Thyroid gland (tissue), 4 donors: ENCODE data around the gene SUCLA2. TPM values are rescaled to one million over a fixed set of nuclear protein-coding genes. Genes with fewer than 3 reads are reported as not detected.

Source experiments
- DNase-seq, 2 donors: peaks; one replicate each; pipeline ENCODE4 v3.0.0-alpha.2; 2019
- H3K27ac ChIP-seq, 3 donors: fragments of 200-600 bp; sonication (generic); 1 replicate in 2 of 3; 2 replicates in 1 of 3; pipeline ENCODE4 v1.5.1; 2016 to 2019; ENCODE audit warnings: mild to moderate bottlenecking in 1 of 3, moderate library complexity in 1 of 3
- H3K27me3 ChIP-seq: fragments of 200-600 bp; sonication (generic); one replicate; pipeline ENCODE4 v1.5.1; 2019
- H3K36me3 ChIP-seq, 2 donors: fragments of 200-600 bp; sonication (generic); one replicate each; pipeline ENCODE4 v1.5.1; 2016 to 2019
- H3K4me1 ChIP-seq, 2 donors: fragments of 200-600 bp; sonication (generic); one replicate each; pipeline ENCODE4 v1.5.1; 2017 to 2019
- H3K4me3 ChIP-seq, 3 donors: fragments of 200-600 bp; sonication (generic); replicated peaks in 1 of 3; 1 replicate in 2 of 3; 2 replicates in 1 of 3; pipeline ENCODE4 v1.5.1; 2016; ENCODE audit warnings: mild to moderate bottlenecking in 1 of 3
- H3K9me3 ChIP-seq: fragments of 200-600 bp; sonication (generic); one replicate; pipeline ENCODE4 v1.5.1; 2017
- POLR2A ChIP-seq, 2 donors: fragments of 450-650 bp; IDR thresholded peaks; one replicate each; pipeline ENCODE4 v1.6.1; 2017; ENCODE audit warnings: antibody characterized with exemption in 2 of 2, mild to moderate bottlenecking in 2 of 2, moderate library complexity in 1 of 2
- WGBS, 2 donors: methylation state at CpG; one replicate each; pipeline ENCODE4 v1.1.5; 2017; 5-methylcytosine and 5-hydroxymethylcytosine counted together
- intact Hi-C: fragments of 100-400 bp; cut with DNase I; formaldehyde crosslinking; loops from one replicate; pipeline ENCODE4 v1.15.1; 2023
- total RNA-seq, 4 donors: library from RNA; depleted of rRNA; stranded (reverse); fragments of >200 nt; gene quantifications; one replicate each; pipeline ENCODE4 v1.2.3, GENCODE V29; 2016
- TF ChIP-seq, protein P1 (sequence below), 6 experiments: fragments of 200-600 bp in 3 of 6; fragments of 450-650 bp in 3 of 6; sonication (generic) in 3 of 6; IDR thresholded peaks; one replicate each; pipeline ENCODE4 v1.5.1; 2016 to 2019; ENCODE audit warnings: antibody characterized with exemption in 6 of 6, mild to moderate bottlenecking in 2 of 6, inconsistent platforms in 1 of 6, moderate library complexity in 1 of 6

SUCLA2 gene
- total RNA-seq, 4 donors from 2014 or later, result 51.7 to 81.6 (median 57.4) TPM

DNA sequence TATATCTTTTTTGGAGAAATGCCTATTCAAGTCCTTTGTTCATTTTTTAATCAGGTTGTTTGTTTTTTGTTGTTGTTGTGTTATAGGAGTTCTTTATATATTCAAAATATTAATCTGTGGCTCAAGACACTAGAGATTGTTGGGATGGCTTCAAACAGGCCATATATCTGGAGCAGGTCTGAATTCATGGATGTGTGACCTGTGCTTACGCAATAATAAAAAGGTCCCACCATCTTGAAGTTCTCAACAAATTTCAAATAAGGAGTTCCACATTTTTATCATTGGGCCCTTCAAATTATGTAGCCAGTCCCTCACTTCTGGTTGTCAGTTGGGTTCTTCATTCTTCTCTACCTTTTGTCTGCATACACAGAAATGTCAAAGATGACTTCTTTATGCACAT is 18.7 kb upstream of the SUCLA2 start:
- no peaks in the 10 kb centered on the region for H3K4me1 ChIP-seq
- H3K27ac ChIP-seq, result no peak overlapping the region
- DNase-seq, result no peak
- H3K27me3 ChIP-seq, result no peaks in the 10 kb centered on the region
- no peaks in the 10 kb centered on the region for H3K9me3 ChIP-seq
- WGBS, 2 donors, result 94 to 98% methylated on average over 1 of the region's 1 CpG
- H3K4me3 ChIP-seq, result no peak overlapping the region
- H3K36me3 ChIP-seq, result no peaks in the 10 kb centered on the region
- no peak for TF ChIP-seq POLR2A (IDR thresholded peaks at IDR 0.05)
- TF ChIP-seq, protein P1, sequence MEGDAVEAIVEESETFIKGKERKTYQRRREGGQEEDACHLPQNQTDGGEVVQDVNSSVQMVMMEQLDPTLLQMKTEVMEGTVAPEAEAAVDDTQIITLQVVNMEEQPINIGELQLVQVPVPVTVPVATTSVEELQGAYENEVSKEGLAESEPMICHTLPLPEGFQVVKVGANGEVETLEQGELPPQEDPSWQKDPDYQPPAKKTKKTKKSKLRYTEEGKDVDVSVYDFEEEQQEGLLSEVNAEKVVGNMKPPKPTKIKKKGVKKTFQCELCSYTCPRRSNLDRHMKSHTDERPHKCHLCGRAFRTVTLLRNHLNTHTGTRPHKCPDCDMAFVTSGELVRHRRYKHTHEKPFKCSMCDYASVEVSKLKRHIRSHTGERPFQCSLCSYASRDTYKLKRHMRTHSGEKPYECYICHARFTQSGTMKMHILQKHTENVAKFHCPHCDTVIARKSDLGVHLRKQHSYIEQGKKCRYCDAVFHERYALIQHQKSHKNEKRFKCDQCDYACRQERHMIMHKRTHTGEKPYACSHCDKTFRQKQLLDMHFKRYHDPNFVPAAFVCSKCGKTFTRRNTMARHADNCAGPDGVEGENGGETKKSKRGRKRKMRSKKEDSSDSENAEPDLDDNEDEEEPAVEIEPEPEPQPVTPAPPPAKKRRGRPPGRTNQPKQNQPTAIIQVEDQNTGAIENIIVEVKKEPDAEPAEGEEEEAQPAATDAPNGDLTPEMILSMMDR (IDR thresholded peaks at IDR 0.05), result no peak
- intact Hi-C loops, result no loop called here

GRCh38 chr13:48018637-48019036 is 17.6 kb upstream of the SUCLA2 start:
- no peak for DNase-seq
- Histone ChIP-seq H3K4me1 (no peaks in the 10 kb centered on the region), H3K36me3 (no peaks in the 10 kb centered on the region), H3K27ac (no peak overlapping the region), H3K27me3 (no peaks in the 10 kb centered on the region), H3K4me3 (no peak overlapping the region), H3K9me3 (no peaks in the 10 kb centered on the region)
- TF ChIP-seq, protein P1 (IDR thresholded peaks at IDR 0.05), result no peak
- no peak for TF ChIP-seq POLR2A (IDR thresholded peaks at IDR 0.05)
- intact Hi-C loops, result no loop called here
- 94% methylated on average over 2 of the region's 2 CpGs for WGBS, 2 donors

DNA sequence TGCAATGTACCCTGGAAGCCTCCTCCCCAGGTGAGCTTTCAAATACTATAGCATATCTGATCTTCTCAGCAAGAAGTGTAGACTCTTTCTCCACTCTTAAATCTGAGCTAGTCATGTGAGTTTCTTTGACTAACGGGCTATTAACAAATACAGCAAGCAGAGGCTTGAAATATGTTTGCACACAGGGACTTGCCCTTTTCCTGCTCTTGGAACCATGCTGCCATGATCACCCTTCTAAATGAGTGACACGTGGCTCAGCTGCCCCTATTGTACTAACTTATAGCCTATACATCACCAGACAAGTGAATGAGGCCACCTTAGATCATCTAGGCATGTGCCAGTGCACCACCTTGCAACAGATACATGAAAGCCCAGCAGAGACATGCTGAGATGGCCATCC is 13.3 kb upstream of the SUCLA2 start:
- no peaks in the 10 kb centered on the region for H3K36me3 ChIP-seq
- no peak overlapping the region for H3K27ac ChIP-seq
- 89 to 98% methylated on average over 2 of the region's 2 CpGs for WGBS, 2 donors
- TF ChIP-seq, protein P1 (IDR thresholded peaks at IDR 0.05), result no peak
- TF ChIP-seq POLR2A (IDR thresholded peaks at IDR 0.05), result no peak
- no peaks in the 10 kb centered on the region for H3K27me3 ChIP-seq
- intact Hi-C loops, result no loop called here
- no peak overlapping the region for H3K4me3 ChIP-seq
- no peaks in the 10 kb centered on the region for H3K9me3 ChIP-seq
- DNase-seq, result no peak
- H3K4me1 ChIP-seq, result no peaks in the 10 kb centered on the region

DNA sequence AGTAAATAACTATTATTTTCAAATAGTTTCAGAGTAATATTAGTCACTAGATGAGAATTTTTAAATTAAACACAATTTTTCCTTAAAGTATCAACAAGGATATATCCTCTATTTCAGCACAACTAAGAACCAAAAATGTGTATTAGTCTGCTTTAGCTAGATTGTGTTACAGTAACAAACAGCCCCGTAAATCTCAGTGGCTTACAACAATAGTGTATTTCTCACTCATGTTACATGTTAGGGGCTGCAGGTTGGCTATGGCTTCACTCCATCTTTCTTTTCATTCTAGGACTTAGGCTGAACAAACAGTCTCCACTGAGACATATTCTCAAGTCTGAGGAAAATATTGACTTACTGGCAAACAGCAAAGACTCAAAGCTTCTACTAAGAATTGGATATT is 11.6 kb upstream of the SUCLA2 start:
- H3K27me3 ChIP-seq, result no peaks in the 10 kb centered on the region
- TF ChIP-seq POLR2A (IDR thresholded peaks at IDR 0.05), result no peak
- TF ChIP-seq, protein P1 (IDR thresholded peaks at IDR 0.05), result no peak
- H3K36me3 ChIP-seq, result no peaks in the 10 kb centered on the region
- intact Hi-C loops, result no loop called here
- no peaks in the 10 kb centered on the region for H3K4me1 ChIP-seq
- DNase-seq, result no peak
- H3K4me3 ChIP-seq, result no peak overlapping the region
- H3K9me3 ChIP-seq, result no peaks in the 10 kb centered on the region
- no peak overlapping the region for H3K27ac ChIP-seq
- WGBS, 2 donors, result 100% methylated on average over 1 of the region's 1 CpG

GRCh38 chr13:48010698-48011097 is 9.6 kb upstream of the SUCLA2 start:
- Histone ChIP-seq H3K4me3 (no peak overlapping the region), H3K9me3 (no peaks in the 10 kb centered on the region), H3K36me3 (no peaks in the 10 kb centered on the region), H3K27ac (no peak overlapping the region), H3K27me3 (no peaks in the 10 kb centered on the region), H3K4me1 (no peaks in the 10 kb centered on the region)
- no peak for DNase-seq
- intact Hi-C loops, result no loop called here
- WGBS, 2 donors, result 58 to 86% methylated on average over 3 to 4 of the region's 4 CpGs
- TF ChIP-seq POLR2A (IDR thresholded peaks at IDR 0.05), result no peak
- TF ChIP-seq, protein P1 (IDR thresholded peaks at IDR 0.05), result no peak
